ENCODE measurements around the gene CDK14.

CDK14 gene

GRCh38 chr7:91194841-91195240, 598.7 kb downstream of the CDK14 start:
- Mint-ChIP-seq H3K9me3 (no peaks in the 10 kb centered on the region), H3K36me3 (ENCODE audit: low read depth) (no peaks in the 10 kb centered on the region), H3K4me1 (ENCODE audit: low read depth) (no peaks in the 10 kb centered on the region), H3K4me3 (no peak overlapping the region), H3K27ac (no peak overlapping the region), H3K27me3 (no peaks in the 10 kb centered on the region)

GRCh38 chr7:91196058-91196457, 599.9 kb downstream of the CDK14 start:
- Mint-ChIP-seq H3K27ac (no peak overlapping the region), H3K36me3 (ENCODE audit: low read depth) (no peaks in the 10 kb centered on the region), H3K9me3 (no peaks in the 10 kb centered on the region), H3K4me1 (ENCODE audit: low read depth) (no peaks in the 10 kb centered on the region), H3K27me3 (no peaks in the 10 kb centered on the region), H3K4me3 (no peak overlapping the region)

GRCh38 chr7:91198371-91198770, 602.2 kb downstream of the CDK14 start:
- no peak overlapping the region for H3K4me3 Mint-ChIP-seq
- no peak overlapping the region for H3K27ac Mint-ChIP-seq
- no peaks in the 10 kb centered on the region for H3K36me3 Mint-ChIP-seq (ENCODE audit: low read depth)
- no peaks in the 10 kb centered on the region for H3K9me3 Mint-ChIP-seq
- H3K27me3 Mint-ChIP-seq, result no peaks in the 10 kb centered on the region
- no peaks in the 10 kb centered on the region for H3K4me1 Mint-ChIP-seq (ENCODE audit: low read depth)

- no peak overlapping the region for H3K27ac Mint-ChIP-seq
- no peaks in the 10 kb centered on the region for H3K9me3 Mint-ChIP-seq
These were observed 603.5 kb downstream of the CDK14 start for GRCh38 chr7:91199601-91200000.

GRCh38 chr7:91201442-91202113, 605.5 kb downstream of the CDK14 start:
- no peaks in the 10 kb centered on the region for H3K27me3 Mint-ChIP-seq
- no peaks in the 10 kb centered on the region for H3K9me3 Mint-ChIP-seq
- no peak overlapping the region for H3K4me3 Mint-ChIP-seq
- no peaks in the 10 kb centered on the region for H3K36me3 Mint-ChIP-seq (ENCODE audit: low read depth)
- no peaks in the 10 kb centered on the region for H3K4me1 Mint-ChIP-seq (ENCODE audit: low read depth)
- no peak overlapping the region for H3K27ac Mint-ChIP-seq

More at GRCh38 chr7:91199601-91200000, 603.5 kb downstream of the CDK14 start:
- Mint-ChIP-seq H3K36me3 (ENCODE audit: low read depth) (no peaks in the 10 kb centered on the region), H3K4me1 (ENCODE audit: low read depth) (no peaks in the 10 kb centered on the region), H3K27me3 (no peaks in the 10 kb centered on the region), H3K4me3 (no peak overlapping the region)

- Mint-ChIP-seq H3K36me3 (ENCODE audit: low read depth) (no peaks in the 10 kb centered on the region), H3K9me3 (no peaks in the 10 kb centered on the region), H3K27me3 (no peaks in the 10 kb centered on the region), H3K4me1 (ENCODE audit: low read depth) (no peaks in the 10 kb centered on the region), H3K4me3 (no peak overlapping the region), H3K27ac (no peak overlapping the region)
These were observed 610.3 kb downstream of the CDK14 start for GRCh38 chr7:91206361-91206960.

GRCh38 chr7:91212582-91212981, 616.5 kb downstream of the CDK14 start:
- H3K27ac Mint-ChIP-seq, result no peak overlapping the region
- H3K4me3 Mint-ChIP-seq, result no peak overlapping the region
- no peaks in the 10 kb centered on the region for H3K27me3 Mint-ChIP-seq
- H3K4me1 Mint-ChIP-seq (ENCODE audit: low read depth), result no peaks in the 10 kb centered on the region
- H3K36me3 Mint-ChIP-seq (ENCODE audit: low read depth), result no peaks in the 10 kb centered on the region
- H3K9me3 Mint-ChIP-seq, result no peaks in the 10 kb centered on the region

- H3K9me3 Mint-ChIP-seq, result no peaks in the 10 kb centered on the region
- H3K4me3 Mint-ChIP-seq, result no peak overlapping the region
- H3K27me3 Mint-ChIP-seq, result peaks cover 1% of the 10 kb centered on the region
- no peak overlapping the region for H3K27ac Mint-ChIP-seq
- H3K4me1 Mint-ChIP-seq (ENCODE audit: low read depth), result no peaks in the 10 kb centered on the region
- H3K36me3 Mint-ChIP-seq (ENCODE audit: low read depth), result no peaks in the 10 kb centered on the region
These were observed 630.3 kb downstream of the CDK14 start for GRCh38 chr7:91226411-91226810.

GRCh38 chr7:91228327-91228726, 632.2 kb downstream of the CDK14 start:
- peaks cover 4% of the 10 kb centered on the region for H3K27me3 Mint-ChIP-seq
- no peak overlapping the region for H3K27ac Mint-ChIP-seq
- no peaks in the 10 kb centered on the region for H3K4me1 Mint-ChIP-seq (ENCODE audit: low read depth)
- no peak overlapping the region for H3K4me3 Mint-ChIP-seq
- no peaks in the 10 kb centered on the region for H3K9me3 Mint-ChIP-seq
- H3K36me3 Mint-ChIP-seq (ENCODE audit: low read depth), result no peaks in the 10 kb centered on the region

- Mint-ChIP-seq H3K27me3 (peaks cover 4% of the 10 kb centered on the region), H3K36me3 (ENCODE audit: low read depth) (no peaks in the 10 kb centered on the region), H3K27ac (no peak overlapping the region), H3K9me3 (no peaks in the 10 kb centered on the region), H3K4me3 (no peak overlapping the region), H3K4me1 (ENCODE audit: low read depth) (no peaks in the 10 kb centered on the region)
These were observed 632.9 kb downstream of the CDK14 start for GRCh38 chr7:91228927-91229558.

- Mint-ChIP-seq H3K4me3 (no peak overlapping the region), H3K36me3 (ENCODE audit: low read depth) (no peaks in the 10 kb centered on the region), H3K27ac (no peak overlapping the region), H3K27me3 (peaks cover 4% of the 10 kb centered on the region), H3K9me3 (no peaks in the 10 kb centered on the region), H3K4me1 (ENCODE audit: low read depth) (no peaks in the 10 kb centered on the region)
These were observed 634.0 kb downstream of the CDK14 start for GRCh38 chr7:91230100-91230499.

- Mint-ChIP-seq H3K4me1 (ENCODE audit: low read depth) (no peaks in the 10 kb centered on the region), H3K4me3 (no peak overlapping the region), H3K36me3 (ENCODE audit: low read depth) (no peaks in the 10 kb centered on the region), H3K27ac (no peak overlapping the region), H3K27me3 (peaks cover 4% of the 10 kb centered on the region), H3K9me3 (no peaks in the 10 kb centered on the region)
These were observed 634.4 kb downstream of the CDK14 start for GRCh38 chr7:91230503-91230902.

- Mint-ChIP-seq H3K4me3 (no peak overlapping the region), H3K9me3 (no peaks in the 10 kb centered on the region), H3K27me3 (peaks cover 7% of the 10 kb centered on the region), H3K36me3 (ENCODE audit: low read depth) (no peaks in the 10 kb centered on the region), H3K4me1 (ENCODE audit: low read depth) (no peaks in the 10 kb centered on the region), H3K27ac (no peak overlapping the region)
These were observed 637.1 kb downstream of the CDK14 start for GRCh38 chr7:91233212-91233611.

GRCh38 chr7:91235211-91235832, 639.2 kb downstream of the CDK14 start:
- no peaks in the 10 kb centered on the region for H3K36me3 Mint-ChIP-seq (ENCODE audit: low read depth)
- no peak overlapping the region for H3K27ac Mint-ChIP-seq
- no peaks in the 10 kb centered on the region for H3K4me1 Mint-ChIP-seq (ENCODE audit: low read depth)
- no peaks in the 10 kb centered on the region for H3K9me3 Mint-ChIP-seq
- H3K27me3 Mint-ChIP-seq, result peaks cover 7% of the 10 kb centered on the region
- H3K4me3 Mint-ChIP-seq, result no peak overlapping the region

- H3K4me1 Mint-ChIP-seq (ENCODE audit: low read depth), result no peaks in the 10 kb centered on the region
- no peak overlapping the region for H3K27ac Mint-ChIP-seq
- no peak overlapping the region for H3K4me3 Mint-ChIP-seq
- no peaks in the 10 kb centered on the region for H3K9me3 Mint-ChIP-seq
- peaks cover 7% of the 10 kb centered on the region for H3K27me3 Mint-ChIP-seq
- no peaks in the 10 kb centered on the region for H3K36me3 Mint-ChIP-seq (ENCODE audit: low read depth)
These were observed 643.1 kb downstream of the CDK14 start for GRCh38 chr7:91239171-91239604.

Data from stimulated activated naive CD8-positive, alpha-beta T cell treated with anti-CD3 and anti-CD28 coated beads, Interleukin-15, Interleukin-2, amounts not matched to agents 100 ng/mL and 50 ng/mL, for 24 hours (primary cell).